C4-2B (cell line): Measurements from ENCODE around the gene TAGAP.

ENCODE experiments used
- CTCF ChIP-seq: fragments of 450-650 bp; conservative IDR thresholded peaks from 2 replicates; pipeline ENCODE4 v1.5.1; 2017; ENCODE audit warnings: mild to moderate bottlenecking
- ZFX ChIP-seq: fragments of 450-650 bp; IDR thresholded peaks from 2 replicates; pipeline ENCODE4 v1.6.1; 2017

GRCh38 chr6:159080217-159080976, 35.6 kb upstream of the TAGAP start:
- TF ChIP-seq CTCF (no peak), ZFX (no peak)
